Activated CD8-positive, alpha-beta memory T cell treated with anti-CD3 and anti-CD28 coated beads, Interleukin-2, amount 50 U/mL, for 24 hours (primary cell): ENCODE measurements around the gene ZBTB16.

Source experiments
- DNase-seq: peaks from one replicate; pipeline ENCODE4 v3.0.0-alpha.2; 2020; ENCODE audit errors: extremely low read depth

The ZBTB16 gene

GRCh38 chr11:114063829-114064201, 4.3 kb downstream of the ZBTB16 start:
- no peak for DNase-seq

GRCh38 chr11:114064216-114064615, 4.7 kb downstream of the ZBTB16 start:
- no peak for DNase-seq

- DNase-seq = no peak
Observed at GRCh38 chr11:114065094-114065493, 5.6 kb downstream of the ZBTB16 start.

GRCh38 chr11:114066046-114066648, 6.6 kb downstream of the ZBTB16 start:
- no peak for DNase-seq

- DNase-seq = no peak
Observed at GRCh38 chr11:114068327-114068726, 8.8 kb downstream of the ZBTB16 start.

GRCh38 chr11:114070464-114071139, 11.1 kb downstream of the ZBTB16 start:
- no peak for DNase-seq

GRCh38 chr11:114073007-114073827, 13.7 kb downstream of the ZBTB16 start:
- no peak for DNase-seq

GRCh38 chr11:114073828-114074381, 14.4 kb downstream of the ZBTB16 start:
- no peak for DNase-seq

GRCh38 chr11:114074546-114075343, 15.2 kb downstream of the ZBTB16 start:
- no peak for DNase-seq

GRCh38 chr11:114075344-114075610, 15.8 kb downstream of the ZBTB16 start:
- DNase-seq = no peak

GRCh38 chr11:114075891-114076441, 16.5 kb downstream of the ZBTB16 start:
- DNase-seq = no peak

- no peak for DNase-seq
Observed at GRCh38 chr11:114076921-114077331, 17.4 kb downstream of the ZBTB16 start.

- DNase-seq = no peak
Observed at GRCh38 chr11:114077482-114078305, 18.2 kb downstream of the ZBTB16 start.

GRCh38 chr11:114078423-114078822, 18.9 kb downstream of the ZBTB16 start:
- no peak for DNase-seq

- DNase-seq = no peak
Observed at GRCh38 chr11:114079511-114080065, 20.1 kb downstream of the ZBTB16 start.

- no peak for DNase-seq
Observed at GRCh38 chr11:114080219-114080618, 20.7 kb downstream of the ZBTB16 start.

GRCh38 chr11:114080769-114081168, 21.3 kb downstream of the ZBTB16 start:
- no peak for DNase-seq

GRCh38 chr11:114081641-114082414, 22.3 kb downstream of the ZBTB16 start:
- DNase-seq = no peak

- DNase-seq = no peak
Observed at GRCh38 chr11:114082415-114082748, 22.9 kb downstream of the ZBTB16 start.

GRCh38 chr11:114082767-114083181, 23.3 kb downstream of the ZBTB16 start:
- DNase-seq = no peak
